HG03064 (cell line): ENCODE results near the gene FABP6.
A peak's percentile ranks its signal among the peaks of the same experiment; 100 is the strongest.
"Not testable (repeated sequence)": the region's sequence is repeated elsewhere in the genome, so short reads cannot be mapped to it uniquely, and the experiment has no call there.

Experiments
- ATAC-seq: cut with Tn5 transposase; IDR thresholded peaks from one replicate; pipeline ENCODE4 v1.9.1; 2021; ENCODE audit warnings: low read depth; ENCODE audit not compliant: unreplicated experiment

The FABP6 gene, protein sequence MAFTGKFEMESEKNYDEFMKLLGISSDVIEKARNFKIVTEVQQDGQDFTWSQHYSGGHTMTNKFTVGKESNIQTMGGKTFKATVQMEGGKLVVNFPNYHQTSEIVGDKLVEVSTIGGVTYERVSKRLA

DNA sequence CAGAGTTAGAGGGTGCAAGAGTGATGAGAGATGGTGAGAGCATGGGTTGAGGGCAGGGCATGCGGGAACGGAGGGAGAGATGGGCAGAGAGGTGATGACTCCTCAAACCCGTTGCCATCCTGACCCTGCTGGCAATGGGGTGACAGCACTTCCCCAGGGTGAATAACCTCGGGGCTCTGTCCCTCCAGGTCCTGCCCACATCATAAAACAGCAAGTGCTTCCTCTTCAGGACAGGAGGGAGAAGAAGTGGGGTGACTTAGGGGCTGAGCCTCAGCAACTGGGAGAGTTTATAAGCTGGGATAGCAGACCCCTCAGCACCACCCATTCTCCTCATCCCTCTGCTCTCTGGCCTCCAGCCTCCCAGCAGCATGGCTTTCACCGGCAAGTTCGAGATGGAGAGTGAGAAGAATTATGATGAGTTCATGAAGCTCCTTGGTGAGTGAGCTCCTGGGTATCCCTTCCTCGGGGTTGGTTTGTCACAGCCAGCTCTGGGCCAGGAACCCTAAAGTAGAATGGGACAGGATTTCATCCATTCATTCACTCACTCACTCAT lies at the start of gene FABP6:
FABP6 (plus strand) TSS at position 317 of the 553 bp plus-strand sequence; CDS start at position 369, 52 bp downstream.
- no peak for ATAC-seq

GRCh38 chr5:160180931-160181330 lies 48.4 kb upstream of the FABP6 start:
- ATAC-seq: no peak

- ATAC-seq: no peak
These were observed 47.2 kb upstream of the FABP6 start for GRCh38 chr5:160181965-160182622.

GRCh38 chr5:160183075-160183474 lies 46.2 kb upstream of the FABP6 start:
- ATAC-seq: no peak

DNA sequence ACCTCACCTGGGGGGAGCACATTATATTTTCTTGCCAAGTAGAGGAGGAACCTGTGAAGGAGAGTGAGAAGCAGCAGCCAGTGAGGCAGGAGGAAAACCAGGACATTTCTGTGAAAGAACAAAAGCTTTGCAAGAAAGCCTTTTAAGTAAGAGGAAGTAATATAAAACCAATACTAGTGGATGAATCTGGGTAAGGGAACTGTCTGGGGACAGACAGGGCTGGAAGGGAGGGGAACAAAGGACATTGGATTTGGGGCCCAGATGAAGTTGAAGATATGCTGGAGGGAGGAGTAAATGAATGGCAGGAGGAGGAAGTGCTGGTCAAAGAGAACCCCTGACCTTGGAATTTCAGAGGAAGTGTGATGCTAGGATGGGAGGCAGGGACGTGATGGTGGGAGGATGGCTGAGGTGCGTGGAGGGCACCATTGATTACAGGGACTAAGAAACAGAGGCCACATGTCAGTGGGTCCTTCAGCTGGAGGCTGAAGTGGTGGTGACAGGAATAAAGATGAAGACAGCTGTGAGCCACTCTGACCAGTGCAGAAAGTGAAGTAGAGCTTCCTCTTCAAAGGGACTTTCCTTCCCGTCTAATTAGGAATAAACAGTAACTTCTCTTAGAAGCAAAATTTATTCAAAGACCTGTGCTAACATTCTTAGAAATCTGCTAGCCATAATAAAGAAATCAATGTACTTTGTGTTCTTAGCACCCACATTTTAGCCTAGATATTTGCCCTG lies 43.5 kb upstream of the FABP6 start:
- ATAC-seq: no peak

- ATAC-seq: no peak
These were observed 42.8 kb upstream of the FABP6 start for GRCh38 chr5:160186480-160186879.

DNA sequence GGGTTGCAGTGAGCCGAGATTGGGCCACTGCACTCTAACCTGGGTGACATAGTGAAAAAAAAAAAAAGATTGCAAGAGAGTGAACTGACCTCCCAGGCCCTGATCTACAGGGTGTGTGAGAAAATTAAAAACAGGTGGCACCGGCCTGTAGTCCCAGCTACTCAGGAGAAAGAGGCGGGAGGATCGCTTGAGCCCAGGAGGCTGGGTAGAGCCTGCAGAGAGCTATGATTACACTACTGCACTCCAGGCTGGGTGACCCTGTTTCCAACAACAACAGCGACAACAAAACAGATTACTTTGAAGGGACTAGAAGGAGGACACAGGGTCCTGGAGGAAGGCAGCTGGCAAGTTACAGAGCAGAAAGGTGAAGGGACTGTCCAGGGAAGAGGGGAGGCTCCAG lies 42.2 kb upstream of the FABP6 start:
- no peak for ATAC-seq

DNA sequence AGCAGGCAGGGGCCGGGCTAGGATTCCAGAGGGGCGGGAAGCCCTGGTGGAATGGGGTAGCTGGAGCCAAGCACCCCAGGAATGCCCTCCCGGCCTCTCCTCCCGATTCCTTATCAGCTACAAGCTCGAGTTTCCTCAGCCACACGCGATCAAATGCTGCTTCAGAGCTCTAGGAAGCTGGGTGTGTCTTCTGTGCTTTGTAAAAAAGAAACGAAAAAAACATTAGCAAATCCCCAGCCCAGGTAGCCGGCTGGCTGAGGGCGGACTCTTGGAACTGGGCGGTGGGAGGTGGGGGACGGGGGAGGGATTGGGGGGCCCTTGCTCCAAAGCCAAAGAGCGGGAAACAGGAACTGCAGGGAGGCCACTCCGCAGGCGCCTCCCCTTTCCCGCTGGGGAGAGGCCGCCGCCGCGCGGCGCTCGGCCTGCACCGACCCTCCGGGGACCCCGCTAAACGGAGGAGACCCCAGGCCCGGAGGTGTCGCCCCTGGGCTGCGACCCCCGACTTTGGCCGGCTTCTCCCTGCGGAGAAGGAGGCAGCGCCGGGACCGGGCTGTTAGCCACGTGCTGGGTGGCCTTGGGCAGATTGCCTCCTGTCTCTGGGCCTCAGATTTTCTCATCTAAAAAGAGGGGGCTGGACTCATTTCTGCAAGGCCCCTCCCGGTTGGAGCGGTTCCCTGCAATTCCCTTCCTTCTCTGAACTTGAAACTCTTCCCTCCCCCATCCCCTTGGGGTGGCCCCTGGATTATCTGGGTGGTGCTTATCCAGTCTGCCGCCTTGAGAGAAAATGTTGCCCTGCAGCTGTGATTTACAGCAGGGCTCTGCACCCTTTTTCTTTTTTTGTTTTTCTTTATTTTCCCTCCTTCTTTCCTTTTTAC lies 40.9 kb upstream of the FABP6 start:
- no peak for ATAC-seq

GRCh38 chr5:160192424-160192823 lies 36.9 kb upstream of the FABP6 start:
- no peak for ATAC-seq

DNA sequence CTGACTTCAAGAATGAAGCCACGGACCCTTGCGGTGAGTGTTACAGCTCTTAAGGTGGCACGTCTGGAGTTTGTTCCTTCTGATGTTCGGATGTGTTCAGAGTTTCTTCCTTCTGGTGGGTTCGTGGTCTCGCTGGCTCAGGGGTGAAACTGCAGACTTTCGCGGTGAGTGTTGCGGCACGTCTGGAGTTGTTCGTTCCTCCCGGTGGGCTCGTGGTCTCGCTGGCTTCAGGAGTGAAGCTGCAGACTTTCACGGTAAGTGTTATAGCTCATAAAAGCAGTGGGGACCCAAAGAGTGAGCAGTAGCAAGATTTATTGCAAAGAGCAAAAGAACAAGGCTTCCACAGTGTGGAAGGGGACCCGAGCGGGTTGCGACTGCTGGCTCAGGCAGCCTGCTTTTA lies 36.2 kb upstream of the FABP6 start:
- not testable (repeated sequence) for ATAC-seq

GRCh38 chr5:160193790-160194189 lies 35.5 kb upstream of the FABP6 start:
- not testable (repeated sequence) for ATAC-seq

- no peak for ATAC-seq
These were observed 31.8 kb upstream of the FABP6 start for GRCh38 chr5:160197341-160198144.

DNA sequence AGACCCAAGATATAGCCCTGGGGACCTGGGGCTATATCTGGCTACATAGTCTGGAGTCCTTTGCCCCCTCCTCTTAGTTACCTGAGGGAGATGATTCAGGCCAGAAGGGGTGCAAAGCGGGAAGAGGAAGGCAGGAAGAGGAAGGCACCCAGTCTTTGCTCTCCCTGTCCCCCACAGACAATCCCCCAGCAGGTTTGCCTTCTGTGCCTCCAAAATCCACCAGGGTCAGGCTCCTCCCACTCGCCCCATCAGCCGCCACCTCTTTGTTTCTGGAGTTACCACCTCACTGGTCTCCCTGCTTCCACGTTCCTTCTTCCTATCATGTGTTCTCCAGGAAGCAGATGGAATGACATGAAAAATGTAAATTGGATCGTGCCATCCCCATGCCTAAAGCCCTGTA lies 31.2 kb upstream of the FABP6 start:
- ATAC-seq: no peak

- no peak for ATAC-seq
These were observed 30.4 kb upstream of the FABP6 start for GRCh38 chr5:160198841-160199409.

DNA sequence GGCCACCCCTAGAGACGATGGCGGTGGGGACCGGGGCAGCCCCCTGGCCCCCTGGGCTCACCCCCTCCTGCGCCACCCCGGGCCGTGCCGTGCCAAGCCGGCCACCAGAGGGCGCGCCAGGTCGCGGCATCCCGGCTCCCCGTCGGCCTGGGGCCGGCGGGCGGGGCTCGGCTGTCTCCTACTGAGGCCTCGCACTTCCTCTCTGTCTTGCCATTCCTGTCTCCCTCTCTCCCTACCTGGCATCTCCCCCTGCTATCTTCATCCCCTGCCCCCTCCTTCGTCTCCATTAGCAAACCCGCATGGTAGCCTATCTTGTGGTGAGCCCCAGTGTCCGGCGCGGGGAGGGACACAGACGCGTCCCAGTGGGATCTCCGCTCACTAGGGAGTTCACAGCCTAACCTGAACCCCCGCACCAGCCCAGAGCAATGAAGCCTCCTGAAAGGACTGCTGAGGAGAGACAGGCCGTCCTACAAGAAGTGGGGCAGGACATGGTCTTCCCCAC lies 29.8 kb upstream of the FABP6 start:
- ATAC-seq: peak; percentile 97

DNA sequence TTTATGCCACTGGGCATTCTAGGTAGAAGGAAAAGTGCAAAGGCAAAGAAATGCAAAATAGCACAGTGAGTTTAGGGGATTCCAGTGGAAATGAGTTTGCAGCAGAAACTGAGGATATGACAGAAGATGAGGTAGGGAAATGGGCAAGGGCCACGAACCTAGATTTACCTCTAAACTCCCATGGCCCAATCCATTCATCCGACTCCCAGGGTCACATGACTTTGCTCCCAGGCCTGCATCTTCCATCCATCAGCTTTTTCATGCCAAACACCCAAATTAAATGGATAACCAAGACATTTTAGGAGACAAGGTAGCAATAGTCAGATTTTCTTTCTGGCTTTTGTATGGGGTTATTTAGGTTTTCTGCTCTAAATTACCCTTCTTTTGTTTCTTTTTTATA lies 22.2 kb upstream of the FABP6 start:
- no peak for ATAC-seq

- ATAC-seq: no peak
These were observed 19.4 kb upstream of the FABP6 start for GRCh38 chr5:160209917-160210316.

DNA sequence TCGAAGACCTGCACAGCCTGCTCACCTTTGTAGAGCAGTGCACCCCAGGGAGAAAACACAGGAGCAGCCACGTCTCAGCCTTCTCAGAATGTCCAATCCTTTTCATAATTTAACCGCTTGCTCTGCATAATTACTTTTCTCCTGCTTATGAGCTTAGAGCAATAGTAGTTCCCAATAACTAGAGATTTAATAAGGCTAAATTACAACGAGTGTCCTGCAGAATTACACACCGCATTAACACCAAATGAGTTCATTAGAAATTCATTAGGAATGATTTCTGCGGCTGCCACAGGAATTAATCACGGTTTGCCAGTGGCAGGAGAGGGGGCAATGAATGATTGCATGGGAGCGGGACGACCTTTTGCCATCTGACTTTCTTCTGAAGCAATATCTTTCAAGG lies 18.7 kb upstream of the FABP6 start:
- no peak for ATAC-seq

DNA sequence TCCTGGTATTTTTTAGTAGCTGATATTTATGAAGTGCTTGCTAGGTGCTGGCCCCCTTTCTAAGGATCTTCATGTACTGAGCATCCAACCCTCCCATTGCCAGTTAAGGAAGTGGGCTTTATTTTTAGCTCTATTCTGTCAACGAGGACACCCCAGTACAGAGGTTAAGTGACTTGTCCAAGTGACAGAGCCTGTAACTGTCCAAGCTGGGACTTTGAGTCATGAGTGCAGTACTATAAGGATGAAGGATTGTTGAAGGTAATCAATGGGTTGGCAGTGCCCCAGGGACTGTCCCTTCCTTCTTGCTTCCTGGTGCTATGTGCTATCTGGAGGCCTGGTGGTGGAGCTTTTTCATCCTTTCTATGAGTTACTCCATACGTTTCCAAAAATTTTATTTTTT lies 18.0 kb upstream of the FABP6 start:
- no peak for ATAC-seq
